CD4-positive, alpha-beta T cell treated with Interleukin-21 for 1 hour (primary cell): Measurements from ENCODE around the gene ETHE1.
"Not testable (repeated sequence)": the region's sequence is repeated elsewhere in the genome, so short reads cannot be mapped to it uniquely, and the experiment has no call there.

Experiments used
- DNase-seq: peaks from one replicate; pipeline ENCODE4 v3.0.0-alpha.2; 2020

The ETHE1 gene

GRCh38 chr19:43522929-43523328 is 4.1 kb downstream of the ETHE1 start:
- no peak for DNase-seq

- DNase-seq: peak; percentile 80
These were observed 7.4 kb downstream of the ETHE1 start for GRCh38 chr19:43519436-43520088.

GRCh38 chr19:43518051-43518450 is 8.9 kb downstream of the ETHE1 start:
- DNase-seq: no peak

GRCh38 chr19:43512399-43512798 is 14.6 kb downstream of the ETHE1 start:
- not testable (repeated sequence) for DNase-seq

GRCh38 chr19:43511324-43511723 is 15.7 kb downstream of the ETHE1 start:
- DNase-seq: no peak

- DNase-seq: no peak
These were observed 16.3 kb downstream of the ETHE1 start for GRCh38 chr19:43510713-43511112.

- no peak for DNase-seq
These were observed 19.1 kb downstream of the ETHE1 start for GRCh38 chr19:43507880-43508279.

- no peak for DNase-seq
These were observed 20.4 kb downstream of the ETHE1 start for GRCh38 chr19:43506629-43507028.

GRCh38 chr19:43505941-43506340 is 21.1 kb downstream of the ETHE1 start:
- DNase-seq: no peak

GRCh38 chr19:43505186-43505456 is 21.9 kb downstream of the ETHE1 start:
- DNase-seq: no peak

- DNase-seq: peak; percentile 63
These were observed 22.4 kb downstream of the ETHE1 start, which contains the start of gene PHLDB3 for GRCh38 chr19:43504426-43505185. PHLDB3 (minus strand) TSS chr19:43504746; CDS start chr19:43504118, 628 bp downstream.

GRCh38 chr19:43503501-43504425 is 23.2 kb downstream of the ETHE1 start:
- peak; percentile 99 for DNase-seq

GRCh38 chr19:43502419-43502976 is 24.5 kb downstream of the ETHE1 start:
- DNase-seq: no peak

- DNase-seq: no peak
These were observed 25.2 kb downstream of the ETHE1 start for GRCh38 chr19:43501661-43502418.

- no peak for DNase-seq
These were observed 28.0 kb downstream of the ETHE1 start for GRCh38 chr19:43499042-43499441.

GRCh38 chr19:43498233-43498842 is 28.7 kb downstream of the ETHE1 start:
- no peak for DNase-seq

- DNase-seq: no peak
These were observed 30.0 kb downstream of the ETHE1 start for GRCh38 chr19:43496960-43497359.

- no peak for DNase-seq
These were observed 31.9 kb downstream of the ETHE1 start for GRCh38 chr19:43495082-43495481.

GRCh38 chr19:43490759-43491158 is 36.2 kb downstream of the ETHE1 start:
- DNase-seq: no peak

GRCh38 chr19:43489979-43490599 is 36.9 kb downstream of the ETHE1 start:
- no peak for DNase-seq

GRCh38 chr19:43489310-43489709 is 37.7 kb downstream of the ETHE1 start:
- no peak for DNase-seq

- no peak for DNase-seq
These were observed 38.8 kb downstream of the ETHE1 start for GRCh38 chr19:43488179-43488578.
